ENCODE measurements around the gene TESK2. TPM values are rescaled to one million over a fixed set of nuclear protein-coding genes. Genes with fewer than 3 reads are reported as not detected.
A peak's percentile ranks its signal among the peaks of the same experiment; 100 is the strongest.

The TESK2 gene
- total and polyA plus RNA-seq, 2 donors from 2014 or later = 1.6 to 2.7 TPM

DNA sequence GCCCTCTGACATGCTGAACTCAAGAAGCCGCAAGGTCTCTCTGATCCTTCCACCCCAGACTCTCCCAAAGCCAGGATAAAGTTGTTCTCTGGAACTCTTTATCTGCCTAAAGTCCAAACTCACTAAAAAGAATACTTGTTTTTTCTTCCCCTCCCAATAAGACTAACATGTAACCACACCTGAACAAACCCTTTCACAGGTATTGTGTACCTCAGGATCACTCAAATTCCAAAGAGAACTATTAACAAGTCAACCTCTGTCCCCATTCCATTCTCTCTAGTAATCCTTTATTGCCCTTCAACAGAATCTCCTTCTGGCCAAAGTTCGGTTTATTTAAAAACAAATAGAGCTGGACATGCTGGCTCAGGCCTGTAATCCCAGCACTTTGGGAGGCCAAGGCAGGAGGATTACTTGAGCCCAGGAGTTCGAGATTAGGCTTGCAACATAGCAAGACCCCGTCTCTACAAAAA is 155.1 kb downstream of the TESK2 start:
- H3K4me1 ChIP-seq (ENCODE audit: control insufficient read depth in 2 of 3, insufficient read depth in 2 of 3, low read depth in 1 of 3, low read length in 3 of 3) = peaks cover 0 to 11% (median 5%) of the 10 kb centered on the region in 3 donors
- TF ChIP-seq, protein P1, sequence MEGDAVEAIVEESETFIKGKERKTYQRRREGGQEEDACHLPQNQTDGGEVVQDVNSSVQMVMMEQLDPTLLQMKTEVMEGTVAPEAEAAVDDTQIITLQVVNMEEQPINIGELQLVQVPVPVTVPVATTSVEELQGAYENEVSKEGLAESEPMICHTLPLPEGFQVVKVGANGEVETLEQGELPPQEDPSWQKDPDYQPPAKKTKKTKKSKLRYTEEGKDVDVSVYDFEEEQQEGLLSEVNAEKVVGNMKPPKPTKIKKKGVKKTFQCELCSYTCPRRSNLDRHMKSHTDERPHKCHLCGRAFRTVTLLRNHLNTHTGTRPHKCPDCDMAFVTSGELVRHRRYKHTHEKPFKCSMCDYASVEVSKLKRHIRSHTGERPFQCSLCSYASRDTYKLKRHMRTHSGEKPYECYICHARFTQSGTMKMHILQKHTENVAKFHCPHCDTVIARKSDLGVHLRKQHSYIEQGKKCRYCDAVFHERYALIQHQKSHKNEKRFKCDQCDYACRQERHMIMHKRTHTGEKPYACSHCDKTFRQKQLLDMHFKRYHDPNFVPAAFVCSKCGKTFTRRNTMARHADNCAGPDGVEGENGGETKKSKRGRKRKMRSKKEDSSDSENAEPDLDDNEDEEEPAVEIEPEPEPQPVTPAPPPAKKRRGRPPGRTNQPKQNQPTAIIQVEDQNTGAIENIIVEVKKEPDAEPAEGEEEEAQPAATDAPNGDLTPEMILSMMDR (IDR thresholded peaks at IDR 0.05; ENCODE audit: borderline replicate concordance, extremely low read depth, insufficient read depth) = no peak
- FAIRE-seq (no peak), DNase-seq (no peak)
- H3K27me3 ChIP-seq (ENCODE audit: control insufficient read depth, insufficient read depth, low read length) = no peaks in the 10 kb centered on the region
- no peaks in the 10 kb centered on the region for H3K9me3 ChIP-seq (ENCODE audit: control insufficient read depth in 2 of 3, insufficient read depth in 1 of 3, low read length in 3 of 3)
- intact Hi-C loops (cut with DNase I) = no loop called here
- H3K9ac ChIP-seq (ENCODE audit: low read length in 3 of 3) = peak overlapping the region in 1 of 3 donors; percentile 4
- peaks cover 2 to 26% (median 11%) of the 10 kb centered on the region in 3 donors for H3K36me3 ChIP-seq (ENCODE audit: control insufficient read depth in 2 of 3, insufficient read depth in 3 of 3, low read length in 3 of 3)
- peak overlapping the region; percentile 14 to 55 for H3K27ac ChIP-seq (ENCODE audit: low read depth in 2 of 2, low read length in 2 of 2)
- H3K4me3 ChIP-seq (ENCODE audit: low read length in 3 of 3) = peak overlapping the region in 1 of 3 donors; percentile 19

DNA sequence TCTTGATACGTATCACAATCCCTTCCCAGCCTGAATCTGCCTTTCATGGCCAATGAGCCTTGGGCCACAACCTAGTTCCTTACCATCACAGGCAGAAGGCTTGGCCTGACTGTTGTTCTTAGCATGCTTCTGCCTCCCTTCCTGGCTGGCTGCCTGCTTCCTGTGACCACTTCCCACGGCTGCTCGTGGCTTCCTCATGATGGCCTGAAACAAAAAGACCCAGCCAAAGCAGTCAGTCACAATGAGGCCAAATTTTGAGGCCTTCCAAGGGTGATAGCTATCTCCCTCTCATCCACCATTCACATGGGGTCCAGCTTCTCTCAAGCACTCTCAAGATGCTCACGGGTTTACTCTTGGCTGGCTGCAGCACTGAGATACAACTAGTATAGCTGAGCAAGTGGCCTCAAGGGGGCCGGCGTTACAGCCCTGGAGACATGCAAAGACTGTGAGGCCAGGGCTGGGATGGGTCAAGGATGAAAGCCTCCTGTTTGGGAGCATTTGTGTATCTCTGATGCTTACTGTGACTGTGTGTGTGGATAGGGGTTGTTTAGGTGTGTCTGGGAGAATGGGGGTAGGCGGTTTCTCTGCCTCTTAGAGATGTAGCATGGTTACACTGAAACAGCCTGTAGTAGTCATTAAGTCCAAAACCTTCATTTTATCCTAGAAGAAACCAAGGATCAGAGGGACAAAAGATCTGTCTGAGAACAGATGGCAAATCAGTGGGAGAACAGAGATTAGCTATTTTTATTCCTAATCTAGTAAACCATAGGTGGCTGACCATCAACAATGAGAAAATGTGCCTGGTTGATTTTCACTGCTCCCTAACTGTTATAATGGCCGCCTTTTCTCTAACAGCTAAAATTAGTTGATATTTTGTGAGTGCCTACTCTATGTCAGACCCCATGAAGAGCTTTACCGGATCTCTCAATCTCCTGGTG is 156.4 kb downstream of the TESK2 start:
- H3K9ac ChIP-seq (ENCODE audit: low read length in 3 of 3) = no peak overlapping the region
- FAIRE-seq = no peak
- no peak overlapping the region for H3K27ac ChIP-seq (ENCODE audit: low read depth in 2 of 2, low read length in 2 of 2)
- no peaks in the 10 kb centered on the region for H3K27me3 ChIP-seq (ENCODE audit: control insufficient read depth, insufficient read depth, low read length)
- TF ChIP-seq, protein P1 (IDR thresholded peaks at IDR 0.05; ENCODE audit: borderline replicate concordance, extremely low read depth, insufficient read depth) = no peak
- DNase-seq = peak in 1 of 5 donors; percentile 40
- H3K4me3 ChIP-seq (ENCODE audit: low read length in 3 of 3) = no peak overlapping the region
- intact Hi-C loops (cut with DNase I) = no loop called here
- H3K36me3 ChIP-seq (ENCODE audit: control insufficient read depth in 2 of 3, insufficient read depth in 3 of 3, low read length in 3 of 3) = peaks cover 2 to 31% (median 11%) of the 10 kb centered on the region in 3 donors
- H3K9me3 ChIP-seq (ENCODE audit: control insufficient read depth in 2 of 3, insufficient read depth in 1 of 3, low read length in 3 of 3) = no peaks in the 10 kb centered on the region
- peaks cover 0 to 8% (median 0%) of the 10 kb centered on the region in 3 donors for H3K4me1 ChIP-seq (ENCODE audit: control insufficient read depth in 2 of 3, insufficient read depth in 2 of 3, low read depth in 1 of 3, low read length in 3 of 3)

GRCh38 chr1:45332346-45332720 is 158.6 kb downstream of the TESK2 start:
- Histone ChIP-seq H3K9ac (ENCODE audit: low read length in 3 of 3) (no peak overlapping the region), H3K27me3 (ENCODE audit: control insufficient read depth, insufficient read depth, low read length) (no peaks in the 10 kb centered on the region), H3K4me3 (ENCODE audit: low read length in 3 of 3) (no peak overlapping the region), H3K9me3 (ENCODE audit: control insufficient read depth in 2 of 3, insufficient read depth in 1 of 3, low read length in 3 of 3) (no peaks in the 10 kb centered on the region), H3K36me3 (ENCODE audit: control insufficient read depth in 2 of 3, insufficient read depth in 3 of 3, low read length in 3 of 3) (peaks cover 2 to 31% (median 11%) of the 10 kb centered on the region in 3 donors), H3K4me1 (ENCODE audit: control insufficient read depth in 2 of 3, insufficient read depth in 2 of 3, low read depth in 1 of 3, low read length in 3 of 3) (peaks cover 0 to 8% (median 2%) of the 10 kb centered on the region in 3 donors), H3K27ac (ENCODE audit: low read depth in 2 of 2, low read length in 2 of 2) (no peak overlapping the region)
- FAIRE-seq = no peak
- TF ChIP-seq, protein P1 (IDR thresholded peaks at IDR 0.05; ENCODE audit: borderline replicate concordance, extremely low read depth, insufficient read depth) = no peak
- intact Hi-C loops (cut with DNase I) = no loop called here
- no peak for DNase-seq
